BLaER1 treated with 17β-estradiol and CSF1 and Interleukin-3, amounts not matched to agents 10 nM and 100 nM (cell line): Measurements from ENCODE around the gene SLAMF9.
"Not testable (repeated sequence)": the region's sequence is repeated elsewhere in the genome, so short reads cannot be mapped to it uniquely, and the experiment has no call there.

Experiments used
- H3K27ac ChIP-seq, 11 experiments: shearing (Covaris generic); formaldehyde crosslinking; 2 replicates each; pipeline ENCODE4 v1.8.1; 2022
- H3K27me3 ChIP-seq, 11 experiments: shearing (Covaris generic); formaldehyde crosslinking; 2 replicates each; pipeline ENCODE4 v1.8.1; 2022
- H3K36me3 ChIP-seq, 11 experiments: shearing (Covaris generic); formaldehyde crosslinking; 2 replicates each; pipeline ENCODE4 v1.8.1; 2022
- H3K4me1 ChIP-seq, 10 experiments: shearing (Covaris generic); formaldehyde crosslinking; 2 replicates each; pipeline ENCODE4 v1.8.1; 2022
- H3K4me2 ChIP-seq, 11 experiments: shearing (Covaris generic); formaldehyde crosslinking; 2 replicates each; pipeline ENCODE4 v1.8.1; 2022
- H3K4me3 ChIP-seq, 10 experiments: shearing (Covaris generic); formaldehyde crosslinking; 2 replicates each; pipeline ENCODE4 v1.8.1; 2022
- H3K9ac ChIP-seq, 11 experiments: shearing (Covaris generic); formaldehyde crosslinking; 2 replicates each; pipeline ENCODE4 v1.8.1; 2022
- H3K9me3 ChIP-seq, 11 experiments: shearing (Covaris generic); formaldehyde crosslinking; replicated peaks in 1 of 11; 2 replicates each; pipeline ENCODE4 v1.8.1; 2022
- H4K20me1 ChIP-seq, 11 experiments: shearing (Covaris generic); formaldehyde crosslinking; 2 replicates each; pipeline ENCODE4 v1.8.1; 2022
- Cebpa-rat ChIP-seq, 11 experiments: shearing (Covaris generic); IDR thresholded peaks; 2 replicates each; pipeline ENCODE4 v1.8.1; 2022

Gene SLAMF9

GRCh38 chr1:159911326-159912070 is 42.5 kb downstream of the SLAMF9 start:
- Histone ChIP-seq H3K27ac (peak overlapping the region; percentile 77 to 98 (median 81)), H3K27me3 (no peaks in the 10 kb centered on the region), H3K4me1 (peaks cover 38 to 54% (median 41%) of the 10 kb centered on the region in 10 experiments), H3K36me3 (peaks cover 3 to 13% (median 8%) of the 10 kb centered on the region in 11 experiments; a peak in 19 of 22 replicates), H3K9ac (peak overlapping the region; percentile 51 to 82 (median 61); a peak in 20 of 22 replicates), H3K9me3 (no peaks in the 10 kb centered on the region), H3K4me3 (0 out of 20 replicates have a peak overlapping the region, but pooled peaks of 1 of the 10 experiments have one; percentile 13), H4K20me1 (peaks cover 0 to 12% (median 3%) of the 10 kb centered on the region in 11 experiments; a peak in 6 of 22 replicates), H3K4me2 (peak overlapping the region; percentile 76 to 92 (median 86))
- no peak for TF ChIP-seq Cebpa-rat (IDR thresholded peaks at IDR 0.05)

- no peaks in the 10 kb centered on the region for H3K27me3 ChIP-seq
- H3K36me3 ChIP-seq = peaks cover 0 to 3% (median 0%) of the 10 kb centered on the region in 11 experiments; a peak in 2 of 22 replicates
- H3K9me3 ChIP-seq = peaks cover 13 to 20% (median 15%) of the 10 kb centered on the region in 11 experiments
- peak overlapping the region in 1 of 11 experiments; percentile 11; a peak in 2 of 22 replicates for H3K4me2 ChIP-seq
- no peak for TF ChIP-seq Cebpa-rat (IDR thresholded peaks at IDR 0.05)
- H3K4me1 ChIP-seq = peaks cover 37 to 50% (median 40%) of the 10 kb centered on the region in 10 experiments
- no peaks in the 10 kb centered on the region for H4K20me1 ChIP-seq
- H3K9ac ChIP-seq = no peak overlapping the region
- no peak overlapping the region for H3K4me3 ChIP-seq
- 0 out of 22 replicates have a peak overlapping the region, but pooled peaks of 1 of the 11 experiments have one; percentile 2 for H3K27ac ChIP-seq
Observed at GRCh38 chr1:159908031-159908940, 45.8 kb downstream of the SLAMF9 start.

GRCh38 chr1:159906960-159907359 is 47.1 kb downstream of the SLAMF9 start:
- Histone ChIP-seq H3K27ac (no peak overlapping the region), H4K20me1 (no peaks in the 10 kb centered on the region)
- TF ChIP-seq Cebpa-rat (IDR thresholded peaks at IDR 0.05) = no peak

GRCh38 chr1:159904036-159904435 is 50.0 kb downstream of the SLAMF9 start:
- not testable (repeated sequence) for H4K20me1 ChIP-seq, H3K36me3 ChIP-seq, H3K27ac ChIP-seq, H3K4me1 ChIP-seq, H3K4me3 ChIP-seq, H3K27me3 ChIP-seq, H3K4me2 ChIP-seq, H3K9ac ChIP-seq
- peaks cover 15 to 20% (median 18%) of the 10 kb centered on the region in 11 experiments for H3K9me3 ChIP-seq

More at GRCh38 chr1:159906960-159907359, 47.1 kb downstream of the SLAMF9 start:
- Histone ChIP-seq H3K4me2 (no peak overlapping the region), H3K4me3 (no peak overlapping the region), H3K27me3 (no peaks in the 10 kb centered on the region), H3K9ac (no peak overlapping the region), H3K36me3 (peaks cover 0 to 3% (median 0%) of the 10 kb centered on the region in 11 experiments; a peak in 2 of 22 replicates), H3K9me3 (peaks cover 13 to 20% (median 18%) of the 10 kb centered on the region in 11 experiments), H3K4me1 (peaks cover 25 to 37% (median 29%) of the 10 kb centered on the region in 10 experiments)

GRCh38 chr1:159902541-159902940 is 51.5 kb downstream of the SLAMF9 start:
- Histone ChIP-seq H3K4me1 (peaks cover 0 to 12% (median 2%) of the 10 kb centered on the region in 10 experiments; a peak in 10 of 20 replicates), H3K4me3 (no peak overlapping the region), H3K4me2 (no peak overlapping the region), H4K20me1 (no peaks in the 10 kb centered on the region), H3K36me3 (peaks cover 0 to 3% (median 0%) of the 10 kb centered on the region in 11 experiments; a peak in 2 of 22 replicates), H3K9ac (no peak overlapping the region), H3K9me3 (peaks cover 15 to 20% (median 18%) of the 10 kb centered on the region in 11 experiments), H3K27ac (no peak overlapping the region), H3K27me3 (no peaks in the 10 kb centered on the region)
- no peak for TF ChIP-seq Cebpa-rat (IDR thresholded peaks at IDR 0.05)
